HG03439 (cell line): ENCODE data around the gene MYH11.
"Not testable (repeated sequence)": the region's sequence is repeated elsewhere in the genome, so short reads cannot be mapped to it uniquely, and the experiment has no call there.

Experiments
- ATAC-seq: cut with Tn5 transposase; IDR thresholded peaks from one replicate; pipeline ENCODE4 v1.9.1; 2021; ENCODE audit warnings: mild to moderate bottlenecking, moderate library complexity; ENCODE audit not compliant: unreplicated experiment

The MYH11 gene

DNA sequence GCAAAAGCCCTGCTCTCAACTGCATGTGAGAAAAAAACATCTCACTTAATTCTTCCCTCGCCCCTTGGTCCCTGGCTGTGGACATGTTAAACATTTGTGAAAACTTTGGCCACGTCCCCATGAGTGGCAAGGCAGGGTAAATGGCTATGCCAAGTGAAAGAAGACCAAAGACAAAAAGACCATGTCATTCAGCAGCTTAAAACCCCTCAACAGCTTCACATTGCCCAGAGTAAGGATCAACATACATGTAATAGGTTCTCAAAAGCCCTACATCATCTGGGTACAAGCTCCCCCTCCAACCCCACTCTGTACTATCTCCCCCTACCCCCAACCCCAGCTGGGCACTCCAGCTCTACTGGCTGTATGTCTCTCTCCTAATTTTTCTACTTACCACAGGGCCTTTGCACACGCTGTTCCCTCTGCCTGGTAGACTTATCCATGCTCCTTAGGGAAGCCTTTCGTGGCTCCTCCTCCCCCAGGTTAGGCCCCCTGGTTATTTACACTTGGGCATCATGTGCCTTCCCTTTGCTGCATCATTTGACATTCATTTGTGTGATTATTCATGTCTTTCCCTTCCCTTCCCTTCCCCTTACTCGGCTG lies 131.1 kb downstream of the MYH11 start:
- ATAC-seq: no peak

DNA sequence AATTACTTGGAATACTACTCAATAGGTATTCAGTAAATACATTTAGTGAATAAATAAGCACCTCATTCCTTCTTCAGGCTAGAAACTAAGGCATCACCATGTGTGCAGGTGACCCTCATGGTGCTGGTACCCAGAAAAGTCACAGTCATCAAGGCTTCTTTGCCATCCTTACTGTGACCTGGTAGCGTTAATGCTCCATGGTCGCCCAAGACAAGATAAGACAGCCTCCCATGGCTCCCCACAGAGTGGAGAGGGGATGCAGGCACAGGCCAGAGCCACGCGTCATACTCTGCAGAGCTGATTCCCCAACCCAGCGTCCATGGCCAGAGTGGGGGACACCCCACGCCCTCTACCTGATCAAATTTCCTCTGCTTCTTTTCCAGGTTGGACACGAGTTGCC lies 133.0 kb downstream of the MYH11 start:
- ATAC-seq: no peak

DNA sequence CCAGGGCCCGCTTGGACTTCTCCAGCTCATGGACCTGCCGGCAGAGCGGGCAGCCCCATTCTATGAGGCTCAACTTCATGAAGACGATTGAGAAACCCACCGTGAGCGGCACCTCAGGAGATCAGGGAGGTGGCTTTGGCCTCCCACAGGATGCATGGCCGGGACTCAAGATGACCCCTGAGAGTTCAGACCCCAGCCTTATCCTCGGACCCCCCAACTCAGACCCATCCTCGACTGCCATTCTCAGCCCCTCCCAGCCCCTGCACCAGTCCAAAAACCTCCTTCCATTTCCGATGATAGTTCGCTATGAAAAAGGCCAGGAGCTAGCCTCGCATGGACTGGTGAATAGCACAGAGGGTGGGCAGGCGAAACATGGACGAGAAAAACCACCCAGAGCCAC lies 135.8 kb downstream of the MYH11 start:
- no peak for ATAC-seq

DNA sequence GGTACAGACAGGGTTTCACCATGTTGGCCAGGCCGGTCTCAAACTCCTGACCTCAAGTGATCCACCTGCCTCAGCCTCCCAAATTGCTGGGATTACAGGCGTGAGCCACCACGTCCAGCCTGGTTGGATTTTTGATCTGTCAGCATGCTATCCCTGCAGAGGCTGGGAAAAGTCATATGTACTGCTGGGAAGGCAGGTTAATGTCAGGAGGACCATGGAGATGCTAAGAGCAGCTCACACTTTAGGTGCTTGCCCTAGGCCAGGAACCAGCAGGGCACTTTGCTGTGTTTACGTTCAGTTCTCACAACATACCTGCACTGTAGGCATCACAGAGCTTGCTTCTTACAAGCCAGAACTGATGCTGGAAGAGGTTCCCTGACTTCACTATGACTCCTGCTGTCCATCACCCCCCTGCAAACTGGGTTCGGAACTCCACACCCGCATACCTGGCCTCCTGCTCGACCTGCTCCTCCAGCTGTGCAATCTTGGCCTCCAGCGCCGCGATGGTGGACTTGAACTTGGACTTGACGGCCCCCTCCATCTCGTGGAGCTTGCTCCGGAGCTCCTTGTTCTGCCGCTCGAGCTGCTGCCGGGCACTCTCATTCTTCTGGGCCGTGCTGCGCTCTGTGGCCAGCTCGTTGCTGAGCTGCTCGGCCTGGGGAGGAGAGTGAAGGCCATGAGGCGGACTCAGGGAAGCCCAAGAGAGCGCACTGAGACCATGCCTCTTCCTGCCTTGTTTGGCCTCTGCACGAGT lies 140.0 kb downstream of the MYH11 start:
- ATAC-seq: no peak

DNA sequence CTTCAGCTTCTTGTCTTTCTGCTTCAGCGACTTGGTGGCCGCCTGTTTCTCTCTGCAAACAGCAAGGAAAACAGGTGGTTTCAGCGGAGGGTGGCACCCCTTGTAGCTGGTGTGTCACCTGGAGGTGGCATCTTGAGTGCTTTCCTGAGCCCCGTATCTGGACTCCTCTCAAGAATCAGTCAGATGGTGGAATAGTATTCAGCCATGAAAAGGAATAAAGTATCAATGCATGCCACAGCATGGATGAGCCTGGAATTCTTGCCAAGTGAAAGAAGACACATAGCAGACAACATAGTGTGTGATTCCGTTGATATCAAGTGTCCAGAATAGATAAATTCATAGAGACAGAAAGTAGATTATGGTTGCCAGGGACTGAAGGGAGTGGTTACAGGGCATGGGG lies 141.6 kb downstream of the MYH11 start:
- ATAC-seq: no peak

DNA sequence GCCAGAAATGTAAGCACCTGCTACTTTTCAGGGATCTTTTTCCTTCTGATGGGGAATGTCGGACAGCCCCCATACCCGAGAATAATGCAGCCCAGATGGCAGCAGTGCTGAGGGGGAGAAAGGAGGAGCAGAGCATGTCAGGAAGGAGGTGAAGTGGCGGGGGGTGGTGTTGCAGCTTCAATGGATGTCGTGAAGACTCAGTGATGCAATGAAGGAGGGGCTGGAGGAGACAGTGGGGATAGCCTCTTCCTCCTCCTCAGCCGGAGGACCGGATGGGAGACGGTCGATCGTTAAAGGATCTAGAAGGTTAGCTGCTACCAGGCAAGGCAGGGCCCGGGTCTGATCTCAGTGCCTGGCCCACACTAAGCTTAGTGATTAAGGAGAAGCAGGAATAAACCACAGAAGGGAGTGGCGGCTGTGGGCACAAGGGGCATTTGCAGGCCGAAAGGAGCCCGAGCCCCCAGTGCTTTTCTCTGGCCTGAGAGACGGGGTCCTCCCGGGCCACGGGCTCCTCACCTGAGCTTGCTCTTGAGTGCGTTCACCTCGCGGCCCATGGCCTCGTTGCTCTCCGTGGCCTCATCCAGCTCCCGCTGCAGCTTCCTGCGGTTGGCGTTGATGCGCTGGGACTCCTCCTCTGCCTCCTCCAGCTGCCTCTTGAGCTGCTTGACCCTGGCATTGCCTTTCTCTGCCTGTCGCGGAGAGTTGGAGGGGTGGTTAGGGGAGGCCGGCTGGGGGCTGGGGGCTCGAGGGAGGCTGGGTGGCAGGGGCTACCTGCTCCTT lies 142.2 kb downstream of the MYH11 start:
- no peak for ATAC-seq

DNA sequence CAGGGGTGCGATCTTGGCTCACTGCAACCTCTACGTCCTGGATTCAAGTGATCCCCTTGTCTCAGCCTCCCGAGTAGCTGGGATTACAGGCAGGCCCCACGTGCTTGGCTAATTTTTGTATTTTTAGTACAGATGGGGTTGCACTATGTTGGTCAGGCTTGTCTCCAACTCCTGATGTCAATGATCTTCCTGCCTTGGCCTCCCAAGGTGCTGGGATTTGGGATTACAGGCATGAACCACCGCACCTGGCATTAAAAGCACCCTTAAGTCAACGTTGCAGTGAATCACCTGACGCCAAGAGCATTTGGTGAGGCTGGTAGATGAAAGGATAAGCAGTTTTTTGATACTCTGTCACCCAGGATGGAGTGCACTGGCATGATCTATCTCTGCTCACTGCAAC lies 147.8 kb downstream of the MYH11 start:
- ATAC-seq: no peak

DNA sequence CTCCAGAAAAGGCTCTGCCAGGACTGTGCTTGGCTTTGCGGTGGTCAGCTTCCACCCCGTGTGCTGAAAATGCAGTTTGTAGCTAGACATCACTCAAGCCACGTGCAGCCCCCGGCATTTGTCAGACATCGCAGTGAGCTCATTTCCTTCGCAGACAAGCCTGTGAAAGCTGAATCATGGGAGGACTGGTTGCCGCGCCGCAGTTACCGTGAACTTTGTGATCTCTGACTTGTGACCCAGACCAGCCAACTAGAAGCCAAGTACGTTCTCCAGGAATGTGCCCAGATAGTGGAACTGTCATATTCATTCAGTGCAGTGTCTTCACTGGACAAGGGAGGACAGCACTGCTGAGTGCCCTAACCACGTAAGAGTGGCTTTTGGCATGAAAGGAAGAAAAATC lies 148.7 kb downstream of the MYH11 start:
- ATAC-seq: no peak

DNA sequence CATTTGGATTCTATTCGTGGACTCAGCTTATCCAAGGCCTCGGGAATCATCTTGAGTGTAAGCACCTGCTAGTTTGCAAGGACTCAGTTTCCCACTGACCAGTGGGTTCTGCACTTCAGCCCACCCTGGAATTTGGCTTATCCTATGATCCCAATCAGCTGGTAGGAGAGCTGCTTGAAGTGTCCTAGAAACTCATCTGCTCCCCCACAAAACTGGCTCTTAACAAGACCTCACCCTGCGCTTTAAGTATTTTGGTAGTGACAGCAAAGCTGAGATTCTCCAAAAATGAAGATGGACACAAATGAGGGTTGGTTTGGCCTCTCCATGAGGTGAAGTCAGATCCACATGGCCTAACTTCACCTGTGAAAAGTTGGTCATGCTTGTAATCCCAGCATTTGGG lies 149.5 kb downstream of the MYH11 start:
- ATAC-seq: no peak

DNA sequence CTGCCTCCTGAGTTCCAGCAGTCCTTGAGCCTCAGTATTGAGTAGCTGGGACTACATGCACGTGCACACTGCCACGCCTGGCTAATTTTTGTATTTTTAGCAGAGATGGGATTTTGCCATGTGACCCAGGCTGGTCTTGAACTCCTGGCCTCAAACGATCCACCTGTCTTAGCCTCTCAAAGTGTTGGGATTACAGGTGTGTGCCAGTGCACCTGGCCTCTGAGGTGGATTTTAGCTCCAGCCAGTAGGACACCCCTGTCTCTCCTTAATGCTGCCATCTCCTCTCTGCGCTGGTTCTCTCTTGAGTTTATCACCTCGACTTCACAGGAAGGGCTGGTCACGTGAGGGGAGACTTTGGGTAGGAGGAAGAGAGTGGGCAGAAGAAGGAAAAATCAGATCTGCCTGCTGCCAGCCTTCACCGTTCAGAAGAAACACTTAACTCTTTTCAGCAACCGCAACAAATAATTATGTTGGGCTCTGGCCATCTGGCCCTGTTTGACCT lies 151.7 kb downstream of the MYH11 start:
- ATAC-seq: no peak

DNA sequence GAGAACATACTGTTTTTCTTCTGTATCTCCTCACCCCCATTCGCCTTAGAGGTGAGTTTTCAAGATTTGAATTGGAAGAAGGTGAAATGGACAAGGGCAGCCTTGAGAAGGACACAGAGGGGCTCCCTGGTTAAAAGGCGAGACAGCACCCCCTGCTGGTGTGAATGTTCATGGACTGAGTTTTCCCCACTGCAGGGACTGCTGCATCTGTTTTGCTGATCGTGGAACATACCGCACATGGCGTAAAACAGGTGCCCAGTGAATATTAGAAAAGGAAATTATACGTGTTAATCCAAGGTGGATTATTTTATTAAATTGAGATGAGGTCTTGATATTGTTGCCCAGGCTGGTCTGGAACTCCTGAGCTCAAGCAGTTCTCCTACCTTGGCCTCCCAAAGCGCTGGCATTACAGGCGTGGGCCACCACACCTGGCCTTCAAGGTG lies 152.3 kb downstream of the MYH11 start:
- no peak for ATAC-seq

DNA sequence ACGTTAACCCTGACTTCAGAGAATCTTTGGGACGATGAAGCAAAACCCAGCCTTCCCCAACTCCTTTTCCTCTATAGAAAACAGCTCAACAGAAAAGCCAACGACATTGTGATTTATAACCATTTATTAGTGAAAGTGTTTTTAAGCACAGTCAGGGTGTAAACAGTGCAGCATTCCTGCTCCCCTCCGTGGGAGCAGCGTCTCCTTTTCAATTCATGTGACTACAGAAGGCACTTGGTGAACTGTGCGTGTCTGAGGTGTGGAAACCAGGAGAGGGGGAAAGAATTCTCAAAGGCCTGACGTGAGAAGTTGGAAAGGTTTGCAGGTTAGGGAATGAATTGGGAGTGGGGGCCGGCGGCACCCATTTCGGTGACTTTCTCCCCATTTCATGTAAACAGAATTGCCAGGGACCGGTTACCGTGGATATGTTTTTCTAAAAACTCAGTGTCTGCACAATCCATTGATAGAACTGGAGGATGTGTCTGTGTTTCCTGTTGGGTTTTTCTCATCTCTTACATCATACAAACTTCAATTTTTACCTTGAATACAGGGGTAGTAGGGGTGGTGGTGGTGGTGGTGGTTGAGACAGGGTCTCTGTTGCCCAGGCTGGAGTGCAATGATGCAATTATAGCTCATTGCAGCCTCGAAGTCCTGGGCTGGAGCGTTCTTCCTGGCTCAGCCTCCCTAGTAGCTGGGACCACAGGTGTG lies 153.6 kb downstream of the MYH11 start:
- no peak for ATAC-seq

DNA sequence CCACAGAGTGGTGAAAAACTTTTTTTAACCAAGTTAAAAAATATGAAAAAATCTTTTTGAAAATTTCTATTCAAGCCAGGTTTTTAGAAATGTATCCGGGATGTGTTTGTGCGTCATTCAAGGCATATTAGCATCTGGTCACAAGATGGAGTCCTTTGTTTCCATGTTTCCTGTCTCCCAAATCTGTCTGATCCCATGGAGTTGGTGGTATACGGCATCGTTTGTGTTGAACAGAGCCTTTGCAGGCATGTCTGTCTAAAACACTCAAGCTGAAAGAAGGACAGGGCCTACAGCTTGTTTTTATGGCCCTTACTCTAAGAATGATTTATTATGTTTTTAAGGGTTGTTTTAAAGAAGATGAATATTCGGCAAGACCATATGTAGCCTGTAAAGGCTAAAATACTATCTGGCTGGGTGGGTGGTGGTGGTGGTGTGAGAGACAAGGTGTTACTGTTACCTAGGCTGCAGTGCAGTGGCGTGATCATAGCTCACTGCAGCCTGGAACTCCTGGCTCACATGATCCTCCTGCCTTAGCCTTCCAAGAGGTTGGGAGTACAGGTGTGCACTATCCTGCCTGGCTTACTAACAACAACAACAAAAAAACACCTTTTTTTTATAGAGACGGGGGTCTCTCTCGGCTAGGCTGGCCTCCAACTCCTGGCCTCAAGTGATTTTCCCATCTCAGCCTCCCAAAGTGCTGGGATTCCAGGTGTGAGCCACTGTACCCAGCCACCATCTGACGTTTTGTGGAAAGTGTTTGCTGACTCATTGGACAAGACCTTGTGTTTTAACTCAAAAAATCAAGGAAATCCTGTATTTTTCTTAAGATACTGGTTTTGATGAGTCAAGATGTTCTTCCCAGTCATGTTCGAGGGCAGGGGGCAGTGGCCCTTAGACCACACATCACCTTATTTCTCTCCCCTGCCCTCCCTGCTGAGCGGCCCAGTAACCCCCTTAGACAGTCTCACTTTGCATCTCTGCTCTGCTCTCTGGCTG lies 154.6 kb downstream of the MYH11 start:
- no peak for ATAC-seq

DNA sequence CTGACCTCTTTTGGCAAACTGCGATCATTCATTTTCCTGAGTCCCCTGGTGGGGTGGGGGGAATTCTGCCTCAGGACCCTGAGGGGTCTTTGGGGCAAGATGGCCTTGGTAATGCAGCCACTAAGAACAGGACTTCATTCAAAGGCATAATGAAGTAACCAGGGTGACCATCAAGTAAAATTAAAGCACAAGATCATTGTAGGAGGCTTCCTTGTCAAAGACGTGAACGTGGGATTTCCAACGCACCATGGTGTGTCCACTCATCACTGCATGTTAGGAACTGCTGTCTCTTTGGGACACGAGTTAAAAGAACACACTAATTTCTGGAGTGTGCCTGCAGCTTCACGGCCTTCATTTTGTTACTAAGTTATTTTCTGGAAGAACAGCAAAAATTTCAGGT lies 155.5 kb downstream of the MYH11 start:
- no peak for ATAC-seq

DNA sequence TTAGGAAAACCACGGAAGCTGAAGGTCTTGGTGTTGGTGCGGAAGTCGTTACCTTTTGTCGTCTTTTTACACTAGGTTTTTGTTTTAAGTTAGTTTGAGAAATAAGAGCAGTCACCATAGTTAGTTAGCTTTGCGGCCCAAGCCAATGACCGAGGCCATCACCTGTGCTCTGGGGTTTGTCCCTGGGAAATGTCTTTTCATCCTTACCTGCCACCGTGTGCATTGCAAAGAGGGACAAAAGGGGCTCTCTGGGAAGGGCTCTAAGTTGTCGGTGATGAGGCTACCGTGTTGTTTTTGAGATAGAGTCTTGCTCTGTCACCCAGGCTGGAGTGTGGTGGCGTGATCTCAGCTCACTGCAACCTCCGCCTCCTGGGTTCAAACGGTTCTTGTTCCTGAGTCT lies 157.0 kb downstream of the MYH11 start:
- ATAC-seq: no peak

DNA sequence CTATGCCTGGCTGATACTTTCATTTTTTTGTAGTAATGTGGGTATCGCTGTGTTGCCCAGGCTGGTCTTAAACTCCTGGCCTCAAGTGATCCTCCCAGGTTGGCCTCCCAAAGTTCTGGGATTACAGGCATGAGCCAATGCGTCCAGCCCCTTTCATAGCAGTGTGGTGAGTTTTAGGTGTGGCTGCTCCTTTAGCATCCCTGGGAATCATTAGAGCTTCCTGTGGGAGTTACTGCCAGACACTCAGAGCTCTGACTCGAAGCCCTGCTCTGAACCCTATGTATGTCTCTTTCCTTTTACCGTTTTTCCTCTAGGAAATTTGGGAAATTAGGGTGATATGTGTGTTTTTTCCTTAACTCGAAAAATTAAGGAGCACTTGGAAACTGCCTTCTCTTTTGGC lies 162.3 kb downstream of the MYH11 start:
- no peak for ATAC-seq

DNA sequence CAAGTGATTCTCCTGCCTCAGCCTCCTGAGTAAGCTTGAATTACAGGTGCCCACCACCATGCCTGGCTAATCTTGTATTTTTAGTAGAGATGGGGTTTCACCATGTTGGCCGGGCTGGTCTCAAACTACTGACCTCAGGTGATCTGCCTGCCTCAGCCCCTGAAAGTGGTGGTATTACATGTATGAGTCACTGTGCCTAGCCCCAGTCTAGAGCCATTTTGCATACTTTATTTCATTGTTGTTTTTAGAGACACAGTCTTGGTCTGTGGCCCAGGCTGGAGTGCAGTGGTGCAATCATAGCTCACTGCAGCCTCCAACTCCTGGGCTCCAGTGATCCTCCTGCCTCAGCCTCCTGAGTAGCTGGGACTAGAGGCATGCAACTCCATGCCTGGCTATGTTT lies 164.3 kb downstream of the MYH11 start:
- ATAC-seq: not testable (repeated sequence)

DNA sequence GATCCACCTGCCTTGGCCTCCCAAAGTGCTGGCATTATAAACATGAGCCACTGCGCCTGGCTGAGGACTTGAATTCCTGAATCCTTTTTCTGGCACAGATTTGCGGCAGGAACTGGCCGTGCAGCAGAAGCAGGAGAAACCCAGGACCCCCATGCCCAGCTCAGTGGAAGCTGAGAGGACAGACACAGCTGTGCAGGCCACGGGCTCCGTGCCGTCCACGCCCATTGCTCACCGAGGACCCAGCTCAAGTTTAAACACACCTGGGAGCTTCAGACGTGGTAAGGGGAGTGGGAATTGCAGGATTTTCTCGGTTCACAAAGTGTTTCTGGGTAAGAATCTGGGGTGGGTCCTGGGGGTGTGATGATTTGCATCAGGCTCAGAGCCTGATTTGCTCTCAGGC lies 165.8 kb downstream of the MYH11 start:
- no peak for ATAC-seq

DNA sequence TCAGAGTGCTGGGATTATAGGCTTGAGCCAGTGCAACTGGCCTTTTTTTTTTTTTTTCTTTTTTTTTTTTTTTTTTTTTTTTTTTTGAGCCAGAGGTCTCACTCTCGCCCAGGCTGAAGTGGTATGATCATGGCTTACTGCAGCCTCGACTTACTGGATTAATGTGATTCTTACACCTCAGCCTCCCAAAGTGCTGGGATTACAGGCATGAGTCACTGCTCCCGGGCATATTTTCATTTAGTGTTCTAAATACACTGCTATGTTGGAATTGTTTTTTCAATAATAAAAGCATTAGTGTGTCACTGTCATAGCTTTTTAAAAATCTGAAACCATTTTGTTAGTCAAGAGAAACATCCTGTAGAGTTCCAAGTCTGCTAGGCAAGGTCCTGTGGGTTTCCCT lies 166.5 kb downstream of the MYH11 start:
- ATAC-seq: no peak

DNA sequence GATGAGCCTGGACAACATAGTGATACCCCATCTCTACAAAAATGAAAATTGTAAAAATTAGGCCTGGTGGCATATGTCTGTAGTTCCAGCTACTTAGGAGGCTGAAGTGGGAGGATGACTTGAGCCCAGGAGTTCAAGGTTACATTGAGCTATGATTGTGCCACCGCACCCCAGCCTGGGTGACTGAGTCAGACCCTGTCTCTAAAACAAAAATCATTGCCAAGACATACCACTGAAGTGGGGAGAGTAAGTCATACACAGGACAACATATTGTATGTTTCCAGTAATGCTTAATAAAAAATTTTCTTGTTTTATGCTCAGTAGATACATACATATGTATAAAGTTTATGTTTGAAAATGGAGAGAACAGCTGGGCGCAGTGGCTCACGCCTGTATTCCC lies 167.5 kb downstream of the MYH11 start:
- no peak for ATAC-seq
